T47D (cell line): ENCODE measurements around the gene SORD.
"Not testable (repeated sequence)": the region's sequence is repeated elsewhere in the genome, so short reads cannot be mapped to it uniquely, and the experiment has no call there.

Experiments used
- DNase-seq, 2 experiments: peaks; one replicate each; pipeline versions ENCODE4 v3.0.0 to v3.0.0-alpha.2; 2011 to 2012; ENCODE audit warnings: low read depth in 1 of 2, low spot score in 1 of 2
- JUND ChIP-seq: IDR thresholded peaks from 2 replicates; pipeline ENCODE4 v1.6.1; 2012; ENCODE audit warnings: low read depth
- in situ Hi-C: cut with HindIII; loops from 2 replicates; pipeline ENCODE4 v1.10.0; 2016; ENCODE audit warnings: low sequenced_read_pairs, low pct_unique_long_range_greater_than_20kb

The SORD gene

GRCh38 chr15:45009046-45009445, 13.9 kb upstream of the SORD start:
- in situ Hi-C loops: no loop called here
- DNase-seq: no peak
- no peak for TF ChIP-seq JUND

DNA sequence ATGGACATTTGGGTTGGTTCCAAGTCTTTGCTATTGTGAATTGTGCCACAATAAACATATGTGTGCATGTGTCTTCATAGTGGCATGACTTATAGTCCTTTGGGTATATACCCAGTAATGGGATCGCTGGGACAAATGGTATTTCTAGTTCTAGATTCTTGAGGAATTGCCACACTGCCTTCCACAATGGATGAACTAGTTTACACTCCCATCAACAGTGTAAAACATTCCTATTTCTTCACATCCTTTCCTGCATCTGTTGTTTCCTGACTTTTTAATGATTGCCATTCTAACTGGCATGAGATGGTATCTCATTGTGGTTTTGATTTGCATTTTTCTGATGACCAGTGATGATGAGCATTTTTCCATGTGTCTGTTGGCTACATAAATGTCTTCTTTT, 7.9 kb upstream of the SORD start:
- DNase-seq, in situ Hi-C loops: not testable (repeated sequence)

DNA sequence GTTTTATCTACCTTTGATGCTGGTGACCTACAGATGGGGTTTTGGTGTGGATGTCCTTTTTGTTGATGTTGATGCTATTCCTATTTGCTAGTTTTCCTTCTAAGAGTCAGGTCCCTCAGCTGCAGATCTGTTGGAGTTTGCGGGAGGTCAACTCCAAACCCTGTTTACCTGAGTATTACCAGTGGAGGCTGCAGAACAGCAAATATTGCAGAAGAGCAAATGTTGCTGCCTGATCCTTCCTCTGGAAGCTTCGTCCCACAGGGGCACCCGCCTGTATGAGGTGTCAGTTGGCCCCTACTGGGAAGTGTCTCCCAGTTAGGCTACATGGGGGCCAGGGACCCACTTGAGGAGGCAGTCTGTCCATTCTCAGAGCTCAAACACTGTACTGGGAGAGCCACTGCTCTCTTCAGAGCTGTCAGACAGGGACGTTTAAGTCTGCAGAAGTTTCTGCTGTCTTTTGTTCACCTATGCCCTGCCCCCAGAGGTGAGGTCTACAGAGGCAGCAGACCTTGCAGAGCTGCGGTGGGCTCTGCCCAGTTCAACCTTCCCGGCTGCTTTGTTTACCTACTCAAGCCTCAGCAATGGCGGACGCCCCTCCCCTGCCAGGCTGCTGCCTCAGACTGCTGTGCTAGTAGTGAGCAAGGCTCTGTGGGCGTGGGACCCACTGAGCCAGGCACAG, 2.6 kb upstream of the SORD start:
- in situ Hi-C loops, DNase-seq: not testable (repeated sequence)

- in situ Hi-C loops, DNase-seq: not testable (repeated sequence)
Observed at GRCh38 chr15:45020901-45021259, 2.1 kb upstream of the SORD start.

DNA sequence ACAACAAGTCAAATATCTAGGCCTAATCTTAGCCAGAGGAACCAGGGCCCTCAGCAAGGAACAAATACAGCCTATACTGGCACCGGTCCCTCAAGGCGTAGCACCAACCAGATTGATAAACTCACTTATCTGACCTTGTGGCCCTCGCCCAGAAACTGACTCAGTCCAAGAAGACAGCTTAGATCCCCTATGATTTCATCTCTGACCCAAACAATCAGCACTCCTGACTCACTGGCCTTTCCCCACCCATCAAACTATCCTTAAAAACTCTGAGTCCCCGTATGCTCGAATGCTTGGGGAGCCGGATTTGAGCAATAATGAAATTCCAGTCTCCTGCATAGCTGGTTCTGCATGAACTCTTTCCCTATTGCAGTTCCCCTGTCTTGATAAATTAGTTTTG, 1.6 kb upstream of the SORD start:
- no peak for DNase-seq
- no peak for TF ChIP-seq JUND
- in situ Hi-C loops: no loop called here

DNA sequence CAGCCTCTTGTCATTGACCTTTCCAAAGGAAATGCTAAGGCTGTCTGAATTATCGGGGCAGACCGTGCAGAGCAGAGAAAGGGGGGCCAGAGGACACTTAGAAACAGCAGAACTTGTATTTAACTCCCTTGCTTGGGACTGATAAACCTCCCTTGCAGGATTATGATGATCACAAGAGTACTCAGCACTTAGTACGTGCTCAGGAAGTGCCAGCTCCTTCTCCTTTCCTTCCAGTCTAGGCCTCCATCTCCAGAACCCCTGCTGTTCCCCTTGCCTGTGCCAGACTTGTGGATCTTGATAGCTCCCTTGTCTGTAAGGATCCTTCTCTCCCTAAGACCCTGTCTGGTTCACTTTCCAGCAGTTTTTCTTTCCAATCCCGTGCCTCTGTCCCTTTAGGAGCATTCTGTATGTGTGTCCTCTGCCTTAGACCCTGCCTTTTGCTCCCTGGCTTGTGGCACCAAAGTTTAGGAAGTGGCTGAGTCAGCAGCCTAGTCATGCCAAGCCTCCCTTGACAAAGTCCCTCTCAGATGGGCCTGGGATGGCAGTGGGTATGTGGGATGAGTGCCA, 747 bp downstream of the SORD start:
- in situ Hi-C loops: no loop called here
- DNase-seq: no peak
- TF ChIP-seq JUND: no peak

- in situ Hi-C loops, DNase-seq: not testable (repeated sequence)
Observed at GRCh38 chr15:45024649-45025048, 1.7 kb downstream of the SORD start.

GRCh38 chr15:45025627-45026026, 2.6 kb downstream of the SORD start:
- DNase-seq, in situ Hi-C loops: not testable (repeated sequence)

GRCh38 chr15:45026651-45027190, 3.7 kb downstream of the SORD start:
- TF ChIP-seq JUND: no peak
- DNase-seq: no peak
- in situ Hi-C loops: no loop called here

GRCh38 chr15:45027220-45027619, 4.2 kb downstream of the SORD start:
- no peak for TF ChIP-seq JUND
- in situ Hi-C loops: no loop called here
- DNase-seq: no peak

DNA sequence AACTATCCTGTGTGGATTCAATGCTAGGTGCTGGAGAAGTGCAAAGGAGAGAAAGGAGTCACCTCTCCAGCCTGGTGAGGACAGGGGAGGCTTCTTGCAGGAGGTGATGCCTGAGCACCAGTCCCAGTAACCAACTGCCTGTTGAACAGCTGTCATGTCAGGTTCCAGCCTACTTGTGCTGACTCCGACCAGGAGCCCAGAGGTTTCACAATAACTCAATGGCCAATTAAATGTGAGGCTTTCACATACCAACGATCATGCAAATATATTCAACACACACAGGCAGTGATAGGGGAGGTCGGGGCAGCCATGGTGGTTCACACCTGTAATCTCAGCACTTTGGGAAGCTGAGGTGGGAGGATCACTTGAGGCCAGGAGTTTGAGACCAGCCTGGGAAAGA, 7.7 kb downstream of the SORD start:
- no peak for TF ChIP-seq JUND
- no peak for DNase-seq
- in situ Hi-C loops: no loop called here

DNA sequence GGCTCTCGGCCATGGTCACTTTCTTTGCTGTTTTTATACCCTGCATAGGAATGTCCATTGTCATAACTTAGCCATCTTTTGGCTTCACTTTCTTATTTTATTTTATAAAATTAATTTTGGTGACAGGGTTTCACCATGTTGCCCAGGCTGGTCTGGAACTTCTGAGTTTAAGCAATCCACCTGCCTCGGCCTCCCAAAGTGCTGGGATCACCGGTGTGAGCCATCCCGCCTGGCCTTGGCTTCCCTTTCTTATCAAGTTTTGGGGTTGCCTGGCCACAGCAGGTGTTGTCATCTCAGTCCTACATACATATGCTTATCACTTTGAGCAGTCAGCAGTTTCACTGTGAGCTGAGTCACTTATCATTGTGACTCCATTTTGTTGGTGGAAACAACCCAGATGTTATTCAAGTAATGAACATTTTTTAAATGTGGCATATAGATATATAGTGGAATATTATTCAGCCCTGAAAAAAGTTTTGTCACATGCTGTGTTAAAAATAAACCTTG, 8.6 kb downstream of the SORD start:
- in situ Hi-C loops: not testable (repeated sequence)

GRCh38 chr15:45032501-45032900, 9.5 kb downstream of the SORD start:
- in situ Hi-C loops: not testable (repeated sequence)

More for the DNA sequence above, 8.6 kb downstream of the SORD start:
- DNase-seq: not testable (repeated sequence)

DNA sequence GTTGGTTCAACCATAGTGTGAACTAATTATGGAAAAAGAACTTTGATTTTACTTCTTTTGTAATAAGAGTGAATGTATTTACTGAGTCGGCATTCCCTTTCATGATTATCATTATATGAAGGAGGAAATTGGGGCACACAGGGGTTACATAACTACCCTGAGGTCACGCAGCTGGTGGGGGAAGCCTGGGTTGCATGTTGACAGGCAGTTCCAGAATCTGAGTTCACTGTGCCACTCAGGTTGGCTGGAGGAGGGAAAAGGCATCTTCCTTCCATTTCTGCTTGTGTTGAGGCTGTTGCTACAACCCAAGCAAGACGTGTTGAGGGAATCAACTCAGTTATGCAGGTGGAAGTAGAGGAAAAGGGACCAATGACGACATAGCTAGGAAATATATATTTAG, 11.1 kb downstream of the SORD start:
- DNase-seq, in situ Hi-C loops: not testable (repeated sequence)

More at GRCh38 chr15:45032501-45032900, 9.5 kb downstream of the SORD start:
- not testable (repeated sequence) for DNase-seq

DNA sequence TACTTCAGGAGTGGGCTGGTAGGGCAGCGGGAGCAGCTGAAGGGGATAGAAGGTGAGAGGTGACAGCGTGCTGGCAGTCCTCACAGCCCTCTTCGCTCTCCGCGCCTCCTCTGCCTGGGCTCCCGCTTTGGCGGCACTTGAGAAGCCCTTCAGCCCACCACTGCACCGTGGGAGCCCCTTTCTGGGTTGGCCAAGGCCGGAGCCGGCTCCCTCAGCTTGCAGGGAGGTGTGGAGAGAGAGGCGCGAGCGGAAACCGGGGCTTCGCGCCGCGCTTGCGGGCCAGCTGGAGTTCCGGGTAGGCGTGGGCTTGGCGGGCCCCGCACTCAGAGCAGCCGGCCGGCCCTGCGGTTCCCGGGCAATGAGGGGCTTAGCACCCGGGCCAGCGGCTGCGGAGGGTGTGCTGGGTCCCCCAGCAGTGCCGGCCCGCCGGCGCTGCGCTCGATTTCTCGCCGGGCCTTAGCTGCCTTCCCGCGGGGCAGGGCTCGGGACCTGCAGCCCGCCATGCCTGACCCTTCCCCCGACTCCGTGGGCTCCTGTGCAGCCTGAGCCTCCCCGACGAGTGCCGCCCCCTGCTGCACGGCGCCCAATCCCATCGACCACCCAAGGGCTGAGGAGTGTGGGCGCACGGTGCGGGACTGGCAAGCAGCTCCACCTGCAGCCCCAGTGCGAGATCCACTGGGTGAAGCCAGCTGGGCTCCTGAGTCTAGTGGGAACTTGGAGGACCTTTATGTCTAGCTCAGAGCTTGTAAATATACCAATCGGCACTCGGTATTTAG, 11.8 kb downstream of the SORD start:
- in situ Hi-C loops, DNase-seq: not testable (repeated sequence)

- peak; percentile 31 to 87 for DNase-seq
- in situ Hi-C loops: not testable (repeated sequence)
Observed at GRCh38 chr15:45036812-45037781, 14.1 kb downstream of the SORD start.
